ENCODE results near the gene CFAP210. TPM values are rescaled to one million over a fixed set of nuclear protein-coding genes. Genes with fewer than 3 reads are reported as not detected.

CFAP210 gene
- total RNA-seq, 6 donors from 2014 or later, result 1.4 to 14.7 (median 2.6) TPM; not detected in 1

DNA sequence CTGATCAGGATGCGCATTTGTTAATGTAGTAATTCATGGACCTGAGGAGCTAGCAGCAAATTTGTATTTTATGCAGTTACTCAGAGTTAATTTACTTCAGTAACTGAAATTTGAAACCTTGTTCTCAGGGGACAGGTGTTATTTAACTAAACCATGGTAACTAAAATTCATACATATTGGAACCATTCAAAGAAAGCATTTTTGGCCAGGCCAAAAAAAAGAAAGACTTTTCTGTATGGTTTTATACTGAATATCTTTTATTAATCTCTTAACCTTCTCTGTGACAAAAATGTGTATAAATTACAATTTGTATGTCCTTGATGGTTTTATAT, 35.0 kb upstream of the CFAP210 start:
- H3K9me3 ChIP-seq, result no peaks in the 10 kb centered on the region
- TF ChIP-seq EP300 (IDR thresholded peaks at IDR 0.05) (no peak), CTCF (IDR thresholded peaks at IDR 0.05) (no peak), POLR2A (IDR thresholded peaks at IDR 0.05) (no peak)
- DNase-seq (no peak), ATAC-seq (ENCODE audit: low FRiP score in 2 of 2) (no peak)
- WGBS, 2 donors, result 96 to 100% methylated on average over 1 of the region's 1 CpG
- H3K4me1 ChIP-seq, result peaks cover 2 to 8% (median 4%) of the 10 kb centered on the region in 4 donors
- H3K4me3 ChIP-seq, result no peak overlapping the region
- no peaks in the 10 kb centered on the region for H3K36me3 ChIP-seq
- no peaks in the 10 kb centered on the region for H3K27me3 ChIP-seq
- H3K27ac ChIP-seq, result no peak overlapping the region

GRCh38 chr2:169727065-169727464, 32.9 kb upstream of the CFAP210 start:
- no peak for TF ChIP-seq POLR2AphosphoS5 (IDR thresholded peaks at IDR 0.05)
- no peak for TF ChIP-seq POLR2A (IDR thresholded peaks at IDR 0.05)
- no peak for TF ChIP-seq CTCF (IDR thresholded peaks at IDR 0.05)
- no peak for TF ChIP-seq EP300 (IDR thresholded peaks at IDR 0.05)
- 81 to 91% methylated on average over 5 of the region's 5 CpGs for WGBS, 2 donors
- Histone ChIP-seq H3K4me3 (no peak overlapping the region), H3K4me1 (no peaks in the 10 kb centered on the region), H3K9me3 (no peaks in the 10 kb centered on the region), H3K27ac (no peak overlapping the region), H3K36me3 (no peaks in the 10 kb centered on the region), H3K27me3 (no peaks in the 10 kb centered on the region)
- no peak for ATAC-seq (ENCODE audit: low FRiP score in 2 of 2)
- DNase-seq, result no peak

GRCh38 chr2:169721016-169721415, 26.8 kb upstream of the CFAP210 start:
- peaks cover 8 to 12% (median 10%) of the 10 kb centered on the region in 4 donors for H3K4me1 ChIP-seq
- H3K4me3 ChIP-seq, result no peak overlapping the region
- no peak overlapping the region for H3K27ac ChIP-seq
- DNase-seq (no peak), ATAC-seq (ENCODE audit: low FRiP score in 2 of 2) (no peak)
- TF ChIP-seq EP300 (IDR thresholded peaks at IDR 0.05), result no peak
- no peak for TF ChIP-seq POLR2AphosphoS5 (IDR thresholded peaks at IDR 0.05)
- no peak for TF ChIP-seq CTCF (IDR thresholded peaks at IDR 0.05)
- no peak for TF ChIP-seq POLR2A (IDR thresholded peaks at IDR 0.05)
- no peaks in the 10 kb centered on the region for H3K36me3 ChIP-seq
- H3K27me3 ChIP-seq, result no peaks in the 10 kb centered on the region
- no peaks in the 10 kb centered on the region for H3K9me3 ChIP-seq
- WGBS, 2 donors, result 78 to 86% methylated on average over 3 of the region's 3 CpGs

DNA sequence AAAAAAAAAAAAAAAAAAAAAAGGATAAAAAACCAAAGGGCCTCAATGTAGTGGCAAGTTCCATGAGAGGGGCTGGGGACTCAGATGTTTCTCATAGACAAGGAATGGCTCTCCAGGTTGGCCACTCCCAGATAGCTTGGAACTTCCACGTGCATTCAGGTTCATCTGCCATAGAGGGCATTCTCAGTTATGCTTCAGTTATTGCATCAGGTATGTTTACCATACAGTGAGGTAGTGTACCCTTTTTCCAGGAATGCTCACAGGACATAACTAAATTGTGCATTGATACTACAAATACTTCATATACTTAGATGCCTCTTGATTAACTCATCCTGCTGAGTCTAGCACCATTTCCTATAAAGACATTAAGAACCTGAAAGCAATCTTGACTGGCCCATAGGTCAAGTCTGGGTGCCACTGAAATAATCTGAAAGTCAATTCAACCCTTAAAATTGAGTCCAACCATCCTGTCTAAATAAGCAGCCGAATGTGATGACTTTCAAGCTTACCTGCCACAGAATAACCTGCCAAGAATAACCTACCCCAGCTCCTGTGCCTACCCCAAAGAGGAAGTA, 24.8 kb upstream of the CFAP210 start:
- H3K9me3 ChIP-seq, result no peaks in the 10 kb centered on the region
- ATAC-seq (ENCODE audit: low FRiP score in 2 of 2), result no peak
- no peak for TF ChIP-seq POLR2A (IDR thresholded peaks at IDR 0.05)
- TF ChIP-seq CTCF (IDR thresholded peaks at IDR 0.05), result no peak
- no peak for TF ChIP-seq EP300 (IDR thresholded peaks at IDR 0.05)
- no peak for TF ChIP-seq POLR2AphosphoS5 (IDR thresholded peaks at IDR 0.05)
- H3K4me1 ChIP-seq, result peaks cover 16 to 26% (median 21%) of the 10 kb centered on the region in 4 donors
- H3K27ac ChIP-seq, result no peak overlapping the region
- no peak overlapping the region for H3K4me3 ChIP-seq
- DNase-seq, result no peak
- 84 to 95% methylated on average over 2 of the region's 2 CpGs for WGBS, 2 donors
- no peaks in the 10 kb centered on the region for H3K36me3 ChIP-seq
- no peaks in the 10 kb centered on the region for H3K27me3 ChIP-seq

DNA sequence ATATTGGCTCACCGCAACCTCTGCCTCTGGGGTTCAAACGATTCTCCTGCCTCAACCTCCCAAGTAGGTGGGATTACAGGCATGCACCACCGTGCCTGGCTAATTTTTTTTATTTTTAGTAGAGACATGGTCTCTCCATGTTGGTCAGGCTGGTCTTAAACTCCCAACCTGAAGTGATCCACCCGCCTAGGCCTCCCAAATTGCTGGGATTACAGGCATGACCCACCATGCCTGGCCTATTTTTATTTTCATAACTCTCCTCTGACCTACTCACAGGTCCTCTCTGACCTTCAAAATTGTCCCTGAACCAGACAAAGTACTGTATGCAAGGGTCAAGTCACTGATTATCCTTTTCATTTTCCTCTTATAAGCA, 23.5 kb upstream of the CFAP210 start:
- DNase-seq (no peak), ATAC-seq (ENCODE audit: low FRiP score in 2 of 2) (no peak)
- H3K9me3 ChIP-seq, result no peaks in the 10 kb centered on the region
- no peaks in the 10 kb centered on the region for H3K36me3 ChIP-seq
- no peak overlapping the region for H3K27ac ChIP-seq
- TF ChIP-seq EP300 (IDR thresholded peaks at IDR 0.05) (no peak), POLR2A (IDR thresholded peaks at IDR 0.05) (no peak), POLR2AphosphoS5 (IDR thresholded peaks at IDR 0.05) (no peak), CTCF (IDR thresholded peaks at IDR 0.05) (no peak)
- no peak overlapping the region for H3K4me3 ChIP-seq
- H3K4me1 ChIP-seq, result peaks cover 16 to 26% (median 21%) of the 10 kb centered on the region in 4 donors
- H3K27me3 ChIP-seq, result no peaks in the 10 kb centered on the region
- WGBS, 2 donors, result 65 to 73% methylated on average over 4 of the region's 4 CpGs

Measured in upper lobe of left lung (tissue), 6 donors.